Cortex of kidney (tissue), 1 donor: ENCODE results near the gene TTC39A.

ENCODE experiments used
- DNase-seq: peaks from one replicate; lab custom pipeline; 2025; lab: John Stamatoyannopoulos, UW

The TTC39A gene

DNA sequence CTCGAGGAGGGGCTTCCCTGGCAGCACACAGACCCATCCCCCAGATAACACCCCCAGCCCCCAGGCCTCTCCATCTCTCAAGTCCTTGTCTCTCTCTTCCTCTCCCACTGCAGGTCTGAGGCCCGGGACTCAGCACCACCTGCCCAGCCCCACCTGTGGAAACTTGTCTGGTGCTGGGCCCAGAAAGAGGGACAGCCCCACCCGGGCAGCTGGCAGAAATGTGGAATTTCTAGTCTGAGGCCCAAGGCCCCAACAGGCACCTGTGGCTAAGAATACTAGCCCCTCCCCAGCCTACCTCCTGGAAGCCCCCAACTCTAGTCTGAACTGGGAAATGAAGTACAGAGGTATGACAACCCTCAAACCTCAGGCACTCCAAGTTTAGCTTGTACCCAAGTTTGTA lies 15.4 kb downstream of the TTC39A start:
- no peak for DNase-seq

- DNase-seq: no peak
These were observed 16.2 kb downstream of the TTC39A start for GRCh38 chr1:51313961-51314777.

GRCh38 chr1:51313268-51313852 lies 17.0 kb downstream of the TTC39A start:
- no peak for DNase-seq

DNA sequence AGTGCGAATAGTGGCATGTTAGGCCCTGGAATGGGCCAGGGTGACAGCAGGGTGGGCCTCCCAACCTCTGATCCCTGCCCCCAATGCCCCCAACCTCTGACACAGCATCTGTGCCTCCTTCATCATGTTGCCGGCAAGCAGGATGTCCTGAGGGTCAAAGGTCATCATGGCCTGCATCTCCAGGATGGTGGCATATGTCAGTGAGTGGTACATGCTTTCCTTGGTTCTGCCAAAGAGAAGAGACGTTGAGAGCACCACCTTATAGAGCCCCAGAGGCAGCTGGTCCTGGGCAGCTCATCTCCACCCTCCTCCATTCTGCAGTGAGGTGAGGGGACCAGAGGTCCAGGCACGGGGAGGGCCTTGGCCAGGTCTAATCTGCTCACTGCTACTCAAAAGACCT lies 17.6 kb downstream of the TTC39A start:
- DNase-seq: no peak

DNA sequence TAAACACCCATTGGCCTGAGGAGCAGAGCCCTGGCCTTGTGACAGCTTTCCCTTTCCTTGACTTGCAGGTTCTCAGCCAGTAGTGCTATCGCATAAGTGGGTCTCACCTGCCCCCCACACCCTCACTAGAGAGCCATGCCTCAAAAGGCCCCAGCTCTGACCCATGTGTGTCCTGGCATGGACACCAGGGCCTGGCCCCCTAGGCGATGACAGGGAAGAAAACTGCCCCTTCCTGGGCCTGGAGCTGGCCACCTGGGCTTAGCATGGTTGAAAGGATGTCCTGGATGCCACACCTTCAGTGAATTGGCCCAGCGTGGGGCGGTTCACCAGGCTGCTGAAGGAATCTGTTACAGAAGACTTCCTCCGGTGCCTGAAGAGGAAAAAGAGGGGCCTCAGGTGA lies 18.5 kb downstream of the TTC39A start:
- DNase-seq: no peak

- DNase-seq: no peak
These were observed 19.3 kb downstream of the TTC39A start for GRCh38 chr1:51310871-51311613.

GRCh38 chr1:51309291-51309690 lies 21.1 kb downstream of the TTC39A start:
- DNase-seq: no peak

- DNase-seq: no peak
These were observed 21.7 kb downstream of the TTC39A start for GRCh38 chr1:51308636-51309035.

GRCh38 chr1:51306950-51307349 lies 23.4 kb downstream of the TTC39A start:
- no peak for DNase-seq

DNA sequence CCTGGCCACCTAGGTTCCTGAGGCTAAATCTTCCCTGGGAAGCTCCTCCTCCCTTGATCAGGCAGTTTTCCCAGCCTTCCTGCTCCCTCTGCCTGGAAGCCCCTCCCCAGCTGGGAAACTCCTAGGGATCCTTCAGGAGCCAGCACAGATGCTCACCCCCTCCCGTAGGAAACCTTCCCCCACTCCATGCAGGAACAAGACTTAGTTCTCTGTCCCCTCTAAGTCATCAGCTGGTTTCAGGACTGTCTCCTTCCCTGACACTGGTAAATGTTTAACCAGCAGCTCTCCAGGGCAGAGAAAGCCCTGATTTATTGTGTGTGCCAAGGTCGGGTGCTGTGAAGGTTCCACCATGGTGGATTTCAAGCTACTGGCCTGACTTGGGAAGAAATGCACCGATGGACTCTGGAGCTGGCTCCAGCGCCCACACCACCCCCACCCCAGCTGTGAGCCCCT lies 25.0 kb downstream of the TTC39A start:
- DNase-seq: no peak

DNA sequence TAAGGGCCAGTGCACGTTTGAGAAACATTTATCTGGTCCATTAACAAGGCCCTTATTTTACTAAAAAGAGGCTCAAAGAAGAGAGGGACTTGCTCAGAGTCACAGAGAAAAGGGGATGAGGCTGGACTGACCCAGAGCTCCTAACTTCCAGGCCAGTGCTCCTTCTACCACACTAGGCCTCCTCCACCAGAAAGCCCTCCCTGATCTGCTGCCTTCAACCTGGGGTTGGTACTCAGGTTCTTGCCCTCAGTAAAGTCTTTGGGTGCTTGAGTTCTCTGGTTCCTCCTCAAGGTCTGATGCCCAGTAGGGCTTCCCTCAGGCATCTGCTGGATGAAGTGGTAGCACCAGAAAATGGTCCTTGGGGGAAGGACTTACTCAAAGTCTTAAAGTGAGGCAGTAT lies 26.0 kb downstream of the TTC39A start:
- no peak for DNase-seq

- DNase-seq: no peak
These were observed 26.6 kb downstream of the TTC39A start for GRCh38 chr1:51303751-51304251.

DNA sequence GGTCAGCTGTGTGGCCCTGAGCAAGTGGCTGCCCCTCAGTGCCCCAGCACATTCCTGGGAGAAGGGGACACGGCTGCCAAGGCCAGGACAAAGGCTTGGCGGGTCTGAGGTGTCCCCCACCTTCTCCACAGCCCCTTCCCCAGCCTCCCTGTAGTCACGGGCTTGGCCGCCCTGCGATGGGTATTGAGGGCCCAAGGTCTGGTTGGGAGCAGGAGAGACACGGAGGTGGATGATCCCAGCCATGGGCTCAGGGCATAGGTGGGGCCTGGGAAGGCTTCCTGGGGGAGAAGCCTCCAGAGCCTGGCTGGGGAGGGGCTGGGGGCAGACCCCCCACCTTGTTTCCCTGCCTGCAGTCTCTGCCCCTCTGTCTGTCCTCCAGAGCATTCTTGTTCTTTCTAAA lies 27.0 kb downstream of the TTC39A start:
- no peak for DNase-seq

- no peak for DNase-seq
These were observed 27.6 kb downstream of the TTC39A start for GRCh38 chr1:51302746-51303145.

- DNase-seq: no peak
These were observed 28.1 kb downstream of the TTC39A start for GRCh38 chr1:51302270-51302669.

- DNase-seq: no peak
These were observed 28.6 kb downstream of the TTC39A start for GRCh38 chr1:51301844-51302162.

GRCh38 chr1:51301152-51301843 lies 29.1 kb downstream of the TTC39A start:
- no peak for DNase-seq

DNA sequence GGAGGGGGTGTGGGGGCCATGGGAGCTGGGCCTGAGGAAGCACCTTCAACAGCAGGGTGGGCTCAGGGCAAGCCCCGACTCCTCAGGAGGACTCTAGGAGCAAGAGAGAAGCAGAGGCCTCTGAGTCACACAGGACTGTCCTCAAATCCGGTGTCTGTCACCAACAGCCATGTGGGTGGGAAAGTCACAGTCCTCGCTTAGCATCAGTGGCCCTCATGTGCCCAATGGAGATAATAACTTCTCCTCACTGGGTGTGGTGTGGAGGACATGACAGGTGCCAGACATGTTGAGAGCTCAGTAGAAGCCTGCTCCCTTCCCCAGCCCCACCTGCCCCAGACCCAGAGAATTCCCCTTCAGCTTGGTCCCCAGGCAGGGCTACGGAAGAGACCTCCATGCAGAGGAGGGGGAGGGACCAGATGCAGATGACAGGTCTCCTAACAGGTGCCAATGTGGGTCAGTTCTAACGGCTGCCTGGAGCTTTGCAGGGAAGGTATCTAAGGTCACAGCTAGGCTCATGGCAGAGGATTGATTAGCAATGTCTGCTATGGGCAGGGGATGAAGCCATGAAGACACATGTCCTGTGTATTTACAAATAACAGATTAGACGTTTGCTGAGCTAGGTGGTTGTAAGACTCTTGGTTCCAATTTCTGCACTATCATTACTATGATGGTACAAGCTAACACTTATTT lies 30.2 kb downstream of the TTC39A start:
- DNase-seq: no peak

- no peak for DNase-seq
These were observed 31.0 kb downstream of the TTC39A start for GRCh38 chr1:51299185-51299885.

GRCh38 chr1:51298322-51298705 lies 32.0 kb downstream of the TTC39A start:
- no peak for DNase-seq
